Prostate gland (tissue), 2 donors: Measurements from ENCODE around the gene NR2C2. TPM values are rescaled to one million over a fixed set of nuclear protein-coding genes. Genes with fewer than 3 reads are reported as not detected.

Experiments used
- DNase-seq: peaks from one replicate; pipeline ENCODE4 v3.0.0-alpha.2; 2019; ENCODE audit warnings: low spot score
- H3K27ac ChIP-seq, 2 donors: fragments of 200-600 bp; sonication (generic); 2 replicates each; pipeline ENCODE4 v1.5.1; 2017 to 2019
- H3K27me3 ChIP-seq: fragments of 200-600 bp; sonication (generic); replicated peaks from 2 replicates; pipeline ENCODE4 v1.5.1; 2019; ENCODE audit not compliant: insufficient read depth
- H3K36me3 ChIP-seq, 2 donors: fragments of 200-600 bp; sonication (generic); 1 replicate in 1 of 2; 2 replicates in 1 of 2; pipeline versions ENCODE4 v1.5.1 to v1.8.1; 2017 to 2019
- H3K4me1 ChIP-seq: fragments of 200-600 bp; sonication (generic); replicated peaks from 2 replicates; pipeline ENCODE4 v1.5.1; 2019
- H3K4me3 ChIP-seq, 2 donors: fragments of 200-600 bp; sonication (generic); 2 replicates each; pipeline ENCODE4 v1.5.1; 2017 to 2019
- H3K9me3 ChIP-seq: fragments of 200-600 bp; sonication (generic); 2 replicates; pipeline ENCODE4 v1.5.1; 2017
- CTCF ChIP-seq, 4 experiments: fragments of 200-600 bp in 2 of 4; fragments of 450-650 bp in 2 of 4; sonication (generic) in 2 of 4; IDR thresholded peaks; 1 replicate in 3 of 4; 2 replicates in 1 of 4; pipeline ENCODE4 v1.5.1; 2016 to 2019; ENCODE audit warnings: antibody characterized with exemption in 4 of 4, mild to moderate bottlenecking in 2 of 4, moderate library complexity in 2 of 4
- POLR2A ChIP-seq: fragments of 450-650 bp; IDR thresholded peaks from one replicate; pipeline ENCODE4 v1.6.1; 2016; ENCODE audit warnings: antibody characterized with exemption, mild to moderate bottlenecking
- POLR2AphosphoS5 ChIP-seq: sonication (generic); formaldehyde crosslinking; IDR thresholded peaks from one replicate; pipeline ENCODE4 v1.6.1; 2017; ENCODE audit warnings: antibody characterized with exemption
- WGBS: methylation state at CpG from one replicate; pipeline ENCODE4 v1.1.5; 2018; 5-methylcytosine and 5-hydroxymethylcytosine counted together
- intact Hi-C: fragments of 100-400 bp; cut with DNase I; formaldehyde crosslinking; loops from one replicate; pipeline ENCODE4 v1.14.2; 2022
- total RNA-seq, 2 donors: library from RNA; depleted of rRNA; stranded (reverse); fragments of >200 nt; gene quantifications; one replicate each; pipeline ENCODE4 v1.1.0, GENCODE V29; 2016

Gene NR2C2
- total RNA-seq, 2 donors from 2014 or later: 36.8 to 78.5 TPM

GRCh38 chr3:15040844-15041243, 93.5 kb downstream of the NR2C2 start:
- Histone ChIP-seq H3K4me3 (no peak overlapping the region), H3K4me1 (peaks cover 4% of the 10 kb centered on the region), H3K27me3 (no peaks in the 10 kb centered on the region), H3K27ac (no peak overlapping the region), H3K36me3 (no peaks in the 10 kb centered on the region), H3K9me3 (no peaks in the 10 kb centered on the region)
- TF ChIP-seq CTCF (IDR thresholded peaks at IDR 0.05): no peak
- no peak for TF ChIP-seq POLR2A
- TF ChIP-seq POLR2AphosphoS5: no peak
- no peak for DNase-seq
- intact Hi-C loops: loop anchor here (5.0 kb wide), 1 partner anchor 114 kb away; no protein-coding TSS in a partner anchor
- 82% methylated on average over 3 of the region's 3 CpGs for WGBS

GRCh38 chr3:15041950-15042349, 94.6 kb downstream of the NR2C2 start:
- intact Hi-C loops: loop anchor here (5.0 kb wide), 1 partner anchor 115 kb away; no protein-coding TSS in a partner anchor
- H3K9me3 ChIP-seq: no peaks in the 10 kb centered on the region
- H3K4me3 ChIP-seq: no peak overlapping the region
- WGBS: 58% methylated on average over 3 of the region's 3 CpGs
- no peak overlapping the region for H3K27ac ChIP-seq
- H3K4me1 ChIP-seq: peaks cover 4% of the 10 kb centered on the region
- H3K27me3 ChIP-seq: no peaks in the 10 kb centered on the region
- H3K36me3 ChIP-seq: no peaks in the 10 kb centered on the region
- DNase-seq: no peak
- TF ChIP-seq POLR2AphosphoS5 (no peak), CTCF (IDR thresholded peaks at IDR 0.05) (no peak), POLR2A (no peak)

- H3K36me3 ChIP-seq: no peaks in the 10 kb centered on the region
- TF ChIP-seq POLR2A: no peak
- no peak for TF ChIP-seq CTCF (IDR thresholded peaks at IDR 0.05)
- no peak for TF ChIP-seq POLR2AphosphoS5
- no peak overlapping the region for H3K4me3 ChIP-seq
- no peak for DNase-seq
- no peaks in the 10 kb centered on the region for H3K9me3 ChIP-seq
- WGBS: 46% methylated on average over 3 of the region's 3 CpGs
- H3K27ac ChIP-seq: no peak overlapping the region
- H3K4me1 ChIP-seq: peaks cover 4% of the 10 kb centered on the region
- intact Hi-C loops: loop anchor here (5.0 kb wide), 1 partner anchor 116 kb away; no protein-coding TSS in a partner anchor
- no peaks in the 10 kb centered on the region for H3K27me3 ChIP-seq
These were observed 95.6 kb downstream of the NR2C2 start for GRCh38 chr3:15042936-15043335.

- 83% methylated on average over 11 of the region's 11 CpGs for WGBS
- H3K27ac ChIP-seq: no peak overlapping the region
These were observed 96.2 kb downstream of the NR2C2 start for GRCh38 chr3:15043408-15044171.

More at GRCh38 chr3:15043408-15044171, 96.2 kb downstream of the NR2C2 start:
- Histone ChIP-seq H3K4me3 (no peak overlapping the region), H3K27me3 (no peaks in the 10 kb centered on the region), H3K4me1 (peaks cover 4% of the 10 kb centered on the region), H3K36me3 (no peaks in the 10 kb centered on the region), H3K9me3 (no peaks in the 10 kb centered on the region)
- DNase-seq: no peak
- intact Hi-C loops: loop anchor here (5.0 kb wide), 1 partner anchor 116 kb away; no protein-coding TSS in a partner anchor
- no peak for TF ChIP-seq POLR2AphosphoS5
- no peak for TF ChIP-seq CTCF (IDR thresholded peaks at IDR 0.05)
- TF ChIP-seq POLR2A: no peak
